Suppressor macrophage (primary cell): ENCODE results near the gene AGBL3.

Experiments used
- DNase-seq, 4 experiments: peaks; one replicate each; pipeline ENCODE4 v3.0.0-alpha.2; 2020 to 2022

AGBL3 gene

GRCh38 chr7:135150072-135150782 is 163.9 kb downstream of the AGBL3 start:
- DNase-seq, result peak; percentile 70 to 87 (median 75)

- peak in 2 of 4 experiments; percentile 38 to 55 for DNase-seq
Measured at GRCh38 chr7:135151132-135151531, 164.8 kb downstream of the AGBL3 start.

- peak; percentile 85 to 94 (median 88) for DNase-seq
Measured at GRCh38 chr7:135151533-135151932, 165.2 kb downstream of the AGBL3 start.

GRCh38 chr7:135152442-135152841 is 166.1 kb downstream of the AGBL3 start:
- DNase-seq, result no peak

GRCh38 chr7:135154734-135155133 is 168.4 kb downstream of the AGBL3 start:
- DNase-seq, result no peak

- no peak for DNase-seq
Measured at GRCh38 chr7:135156290-135156689, 170.0 kb downstream of the AGBL3 start.

GRCh38 chr7:135158141-135158655 is 171.9 kb downstream of the AGBL3 start:
- DNase-seq, result no peak

GRCh38 chr7:135158874-135159273 is 172.6 kb downstream of the AGBL3 start:
- DNase-seq, result no peak

- no peak for DNase-seq
Measured at GRCh38 chr7:135159359-135160085, 173.2 kb downstream of the AGBL3 start.

- peak; percentile 62 to 80 (median 71) for DNase-seq
Measured at GRCh38 chr7:135160098-135160857, 174.0 kb downstream of the AGBL3 start.

- peak; percentile 43 to 76 (median 72) for DNase-seq
Measured at GRCh38 chr7:135160858-135161653, 174.7 kb downstream of the AGBL3 start.

- no peak for DNase-seq
Measured at GRCh38 chr7:135161669-135162068, 175.4 kb downstream of the AGBL3 start.

- DNase-seq, result no peak
Measured at GRCh38 chr7:135162382-135163001, 176.2 kb downstream of the AGBL3 start.

GRCh38 chr7:135164357-135165061 is 178.2 kb downstream of the AGBL3 start:
- no peak for DNase-seq

GRCh38 chr7:135165862-135166261 is 179.6 kb downstream of the AGBL3 start:
- DNase-seq, result no peak

- DNase-seq, result no peak
Measured at GRCh38 chr7:135166338-135166990, 180.2 kb downstream of the AGBL3 start.

GRCh38 chr7:135167365-135167917 is 181.1 kb downstream of the AGBL3 start:
- DNase-seq, result peak in 1 of 4 experiments; percentile 28

GRCh38 chr7:135168001-135168400 is 181.7 kb downstream of the AGBL3 start:
- peak; percentile 77 to 86 (median 79) for DNase-seq

GRCh38 chr7:135168489-135169140 is 182.3 kb downstream of the AGBL3 start:
- DNase-seq, result no peak
